IMR-90 (cell line): Measurements from ENCODE around the gene OGFR. TPM values are rescaled to one million over a fixed set of nuclear protein-coding genes. Genes with fewer than 3 reads are reported as not detected.

Experiments
- ATAC-seq: fragments of 200-7000 bp; cut with Tn5 transposase; 2 replicates; pipeline ENCODE4 v1.9.1; 2020; ENCODE audit warnings: low read depth, mild to moderate bottlenecking, moderate library complexity
- BruUV-seq: library from RNA; stranded (reverse); fragments of 400-500 nt; replicated peaks from 2 replicates; lab custom pipeline; 2021; lab: Mats Ljungman, UMichigan
- CTCF ChIA-PET: fragments of 300-600 bp; formaldehyde crosslinking; extraction: SDS; loops from one replicate; lab custom pipeline; 2021; ENCODE audit warnings: antibody characterized with exemption; lab: Yijun Ruan, JAX
- POLR2A ChIA-PET: fragments of 300-600 bp; sonication (Branson Sonifier 250); formaldehyde crosslinking; loops from one replicate; lab custom pipeline; 2022; ENCODE audit warnings: antibody characterized with exemption; ENCODE audit not compliant: unreplicated experiment; lab: Charles Lee
- DNase-seq: peaks from one replicate; pipeline ENCODE4 v3.0.0; 2013
- H2AFZ ChIP-seq: replicated peaks from 2 replicates; pipeline ENCODE3; 2013; ENCODE audit warnings: low read length, mild to moderate bottlenecking; ENCODE audit not compliant: poor library complexity
- H2AK5ac ChIP-seq: 2 replicates; pipeline ENCODE4 v1.6.1; 2013; ENCODE audit warnings: low read depth, low read length, inconsistent platforms
- H2AK9ac ChIP-seq: replicated peaks from 2 replicates; pipeline ENCODE3; 2013; ENCODE audit warnings: mild to moderate bottlenecking, low read depth, low read length, moderate library complexity; ENCODE audit not compliant: poor library complexity
- H2BK120ac ChIP-seq: 2 replicates; pipeline ENCODE4 v1.6.1; 2013; ENCODE audit warnings: low read depth, low read length, inconsistent platforms
- H2BK15ac ChIP-seq: 3 replicates; pipeline ENCODE4 v1.6.1; 2013; ENCODE audit warnings: low read depth, low read length, inconsistent platforms
- H2BK20ac ChIP-seq: 2 replicates; pipeline ENCODE4 v1.6.1; 2013; ENCODE audit warnings: low read depth, mild to moderate bottlenecking, inconsistent platforms, low read length, moderate library complexity
- H2BK5ac ChIP-seq: 2 replicates; pipeline ENCODE4 v1.6.1; 2013; ENCODE audit warnings: mild to moderate bottlenecking, low read depth, low read length, inconsistent platforms; ENCODE audit not compliant: poor library complexity, severe bottlenecking
- H3K14ac ChIP-seq: replicated peaks from 2 replicates; pipeline ENCODE4 v1.6.1; 2013; ENCODE audit warnings: low read depth, low read length, inconsistent platforms
- H3K18ac ChIP-seq: 2 replicates; pipeline ENCODE4 v1.6.1; 2013; ENCODE audit warnings: low read depth, low read length, control low read depth
- H3K23ac ChIP-seq: 2 replicates; pipeline ENCODE4 v1.6.1; 2013; ENCODE audit warnings: low read depth, low read length, inconsistent platforms
- H3K27ac ChIP-seq: 2 replicates; pipeline ENCODE4 v1.5.1; 2013; ENCODE audit warnings: mild to moderate bottlenecking, control low read depth, low read length; ENCODE audit not compliant: insufficient read depth
- H3K27me3 ChIP-seq: 2 replicates; pipeline ENCODE4 v1.6.1; 2013; ENCODE audit warnings: low read length; ENCODE audit not compliant: control insufficient read depth, insufficient read depth
- H3K36me3 ChIP-seq: 2 replicates; pipeline ENCODE4 v1.6.1; 2013; ENCODE audit warnings: low read length, mixed read lengths; ENCODE audit not compliant: control insufficient read depth, insufficient read depth
- H3K4ac ChIP-seq: 2 replicates; pipeline ENCODE4 v1.6.1; 2013; ENCODE audit warnings: low read depth, low read length, inconsistent platforms
- H3K4me1 ChIP-seq: 2 replicates; pipeline ENCODE4 v1.6.1; 2013; ENCODE audit warnings: low read length, mixed read lengths; ENCODE audit not compliant: control insufficient read depth, insufficient read depth
- H3K4me2 ChIP-seq: 2 replicates; pipeline ENCODE4 v1.6.1; 2013; ENCODE audit warnings: low read depth, mild to moderate bottlenecking, control low read depth, low read length, moderate library complexity
- H3K4me3 ChIP-seq: 2 replicates; pipeline ENCODE4 v1.5.1; 2013; ENCODE audit warnings: low read depth, mild to moderate bottlenecking, control low read depth, low read length, moderate library complexity; ENCODE audit not compliant: insufficient read depth
- H3K56ac ChIP-seq: 2 replicates; pipeline ENCODE4 v1.6.1; 2013; ENCODE audit warnings: low read length, inconsistent platforms; ENCODE audit not compliant: insufficient read depth; ENCODE audit errors: extremely low read depth
- H3K79me1 ChIP-seq, 2 experiments: 2 replicates each; pipeline ENCODE4 v1.6.1; 2013; ENCODE audit warnings: low read length in 2 of 2, inconsistent platforms in 1 of 2, low read depth in 1 of 2
- H3K9ac ChIP-seq: 2 replicates; pipeline ENCODE4 v1.6.1; 2013; ENCODE audit warnings: low read depth, low read length, control low read depth
- H3K9me1 ChIP-seq: 2 replicates; pipeline ENCODE4 v1.6.1; 2013; ENCODE audit warnings: low read length, inconsistent platforms; ENCODE audit not compliant: insufficient read depth
- H3K9me3 ChIP-seq: 2 replicates; pipeline ENCODE4 v1.6.1; 2013; ENCODE audit warnings: low read length; ENCODE audit not compliant: control insufficient read depth, insufficient read depth
- H4K20me1 ChIP-seq: 2 replicates; pipeline ENCODE4 v1.6.1; 2013; ENCODE audit warnings: low read length, inconsistent platforms; ENCODE audit not compliant: insufficient read depth
- H4K5ac ChIP-seq: 2 replicates; pipeline ENCODE4 v1.6.1; 2013; ENCODE audit warnings: mild to moderate bottlenecking, low read depth, low read length, control low read depth
- H4K8ac ChIP-seq, 2 experiments: 2 replicates each; pipeline ENCODE4 v1.6.1; 2013; ENCODE audit warnings: low read depth in 2 of 2, low read length in 2 of 2, control low read depth in 1 of 2, inconsistent platforms in 1 of 2
- H4K91ac ChIP-seq: 2 replicates; pipeline ENCODE4 v1.6.1; 2013; ENCODE audit warnings: low read depth, low read length, inconsistent platforms; ENCODE audit not compliant: insufficient read depth
- BHLHE40 ChIP-seq: fragments of 150-350 bp; IDR thresholded peaks from 2 replicates; pipeline ENCODE4 v1.6.1; 2016; ENCODE audit warnings: mild to moderate bottlenecking, low read depth, low read length
- CHD1 ChIP-seq: IDR thresholded peaks from 2 replicates; pipeline ENCODE4 v1.6.1; 2012; ENCODE audit warnings: low read depth, low read length, improper control_type of control experiment
- CTCF ChIP-seq: conservative IDR thresholded peaks from 2 replicates; pipeline ENCODE4 v1.5.1; 2012; ENCODE audit warnings: mild to moderate bottlenecking, low read depth, low read length, improper control_type of control experiment
- FOS ChIP-seq: fragments of 150-350 bp; IDR thresholded peaks from 2 replicates; pipeline ENCODE4 v1.6.1; 2016; ENCODE audit warnings: low read depth, low read length
- MAFK ChIP-seq: IDR thresholded peaks from 2 replicates; pipeline ENCODE4 v1.6.1; 2012; ENCODE audit warnings: low read depth, low read length, improper control_type of control experiment
- MAZ ChIP-seq: IDR thresholded peaks from 2 replicates; pipeline ENCODE4 v1.6.1; 2012; ENCODE audit warnings: low read depth, mild to moderate bottlenecking, low read length, improper control_type of control experiment, moderate library complexity, borderline replicate concordance
- MXI1 ChIP-seq: IDR thresholded peaks from 2 replicates; pipeline ENCODE4 v1.6.1; 2012; ENCODE audit warnings: low read depth, mild to moderate bottlenecking, low read length, moderate library complexity, borderline replicate concordance
- RCOR1 ChIP-seq: IDR thresholded peaks from 2 replicates; pipeline ENCODE4 v1.6.1; 2012; ENCODE audit warnings: mild to moderate bottlenecking, low read length, improper control_type of control experiment; ENCODE audit not compliant: insufficient replicate concordance
- RFX5 ChIP-seq: IDR thresholded peaks from 2 replicates; pipeline ENCODE4 v1.8.0; 2012; ENCODE audit warnings: low read depth, mild to moderate bottlenecking, low read length, moderate library complexity
- WGBS, 2 experiments: methylation state at CpG; one replicate each; pipeline versions ENCODE4 v1.1.5 to v1.1.7; 2013; ENCODE audit warnings: missing lambda C conversion rate in 2 of 2; ENCODE audit not compliant: insufficient read length in 1 of 2; ENCODE audit errors: extremely low coverage in 2 of 2; 5-methylcytosine and 5-hydroxymethylcytosine counted together
- dilution Hi-C: fragments of 300-500 bp; cut with HindIII; formaldehyde crosslinking; loops from one replicate; pipeline ENCODE4 v1.14.3; 2018; ENCODE audit warnings: low sequenced_read_pairs; ENCODE audit not compliant: unreplicated experiment
- in situ Hi-C: fragments of 300-500 bp; cut with MboI; formaldehyde crosslinking; loops from 3 replicates; pipeline ENCODE4 v1.14.3; 2019; ENCODE audit warnings: low sequenced_read_pairs, inconsistent platforms, mixed read lengths
- intact Hi-C: fragments of 100-400 bp; cut with micrococcal nuclease; formaldehyde crosslinking; loops from 2 replicates; pipeline ENCODE4 v1.10.0; 2022
- polyA plus RNA-seq, 3 experiments: library from polyadenylated mRNA; depleted of rRNA; stranded (reverse); fragments of >200 nt; gene quantifications; 2 replicates each; pipeline ENCODE4 v1.2.3, GENCODE V29; 2012; ENCODE audit warnings: low replicate concordance in 1 of 3
- total RNA-seq: library from RNA; depleted of rRNA; stranded (reverse); fragments of >200 nt; gene quantifications from 2 replicates; pipeline ENCODE4 v1.2.3, GENCODE V29; 2012

The OGFR gene
- total and polyA plus RNA-seq, 2 of the 4 experiments (the other 2 are of a cell fraction) = 22.4 to 30.1 TPM

- Histone ChIP-seq H3K27ac (no peak overlapping the region), H3K9ac (no peak overlapping the region), H2AK9ac (no peak overlapping the region), H3K27me3 (no peaks in the 10 kb centered on the region), H3K23ac (no peak overlapping the region), H3K14ac (no peak overlapping the region), H3K18ac (no peak overlapping the region), H3K9me1 (no peaks in the 10 kb centered on the region), H2AK5ac (no peak overlapping the region), H4K91ac (no peak overlapping the region), H4K20me1 (no peaks in the 10 kb centered on the region), H3K79me1 (no peaks in the 10 kb centered on the region; a peak in 1 of 4 replicates), H3K36me3 (peaks cover 5% of the 10 kb centered on the region; the same call in 1 of the 2 replicates), H3K56ac (no peak overlapping the region), H2BK20ac (no peak overlapping the region), H2BK5ac (no peak overlapping the region), H2BK120ac (no peak overlapping the region), H3K4me1 (0 out of 2 replicates have a peak, but pooled peaks cover 2% of the 10 kb centered on the region), H3K4ac (no peak overlapping the region), H3K4me3 (no peak overlapping the region), H3K9me3 (no peaks in the 10 kb centered on the region), H2AFZ (no peak overlapping the region), H4K8ac (no peak overlapping the region), H2BK15ac (no peak overlapping the region), H4K5ac (no peak overlapping the region), H3K4me2 (no peak overlapping the region)
- in situ Hi-C loops (no loop called here), intact Hi-C loops (no loop called here), dilution Hi-C loops (no loop called here)
- POLR2A ChIA-PET = no interaction called here
- no TSS peak for BruUV-seq
- WGBS, 2 experiments = 75% methylated on average over 14 of the region's 16 CpGs; no CpG with 5 or more reads in 1 of the 2 experiments
- CTCF ChIA-PET = no interaction called here
- TF ChIP-seq CHD1 (no peak), MAFK (no peak), MAZ (no peak), RFX5 (no peak), FOS (no peak), RCOR1 (no peak), BHLHE40 (no peak), CTCF (no peak), MXI1 (no peak)
- ATAC-seq (no peak), DNase-seq (no peak)
Measured at GRCh38 chr20:62841705-62842212, 37.1 kb downstream of the OGFR start.
